GM12875 (cell line): ENCODE data around the gene FAM83B.
"Not testable (repeated sequence)": the region's sequence is repeated elsewhere in the genome, so short reads cannot be mapped to it uniquely, and the experiment has no call there.

Source experiments
- H3K4me3 ChIP-seq: one replicate; pipeline ENCODE4 v1.5.1; 2011; ENCODE audit warnings: low read depth, low read length, control low read depth
- TF ChIP-seq, protein P1 (sequence below): IDR thresholded peaks from 2 replicates; pipeline ENCODE4 v1.5.1; 2011; ENCODE audit warnings: low read depth, mild to moderate bottlenecking, control low read depth, inconsistent platforms, low read length, moderate library complexity, borderline replicate concordance; ENCODE audit not compliant: insufficient read depth

The FAM83B gene, protein sequence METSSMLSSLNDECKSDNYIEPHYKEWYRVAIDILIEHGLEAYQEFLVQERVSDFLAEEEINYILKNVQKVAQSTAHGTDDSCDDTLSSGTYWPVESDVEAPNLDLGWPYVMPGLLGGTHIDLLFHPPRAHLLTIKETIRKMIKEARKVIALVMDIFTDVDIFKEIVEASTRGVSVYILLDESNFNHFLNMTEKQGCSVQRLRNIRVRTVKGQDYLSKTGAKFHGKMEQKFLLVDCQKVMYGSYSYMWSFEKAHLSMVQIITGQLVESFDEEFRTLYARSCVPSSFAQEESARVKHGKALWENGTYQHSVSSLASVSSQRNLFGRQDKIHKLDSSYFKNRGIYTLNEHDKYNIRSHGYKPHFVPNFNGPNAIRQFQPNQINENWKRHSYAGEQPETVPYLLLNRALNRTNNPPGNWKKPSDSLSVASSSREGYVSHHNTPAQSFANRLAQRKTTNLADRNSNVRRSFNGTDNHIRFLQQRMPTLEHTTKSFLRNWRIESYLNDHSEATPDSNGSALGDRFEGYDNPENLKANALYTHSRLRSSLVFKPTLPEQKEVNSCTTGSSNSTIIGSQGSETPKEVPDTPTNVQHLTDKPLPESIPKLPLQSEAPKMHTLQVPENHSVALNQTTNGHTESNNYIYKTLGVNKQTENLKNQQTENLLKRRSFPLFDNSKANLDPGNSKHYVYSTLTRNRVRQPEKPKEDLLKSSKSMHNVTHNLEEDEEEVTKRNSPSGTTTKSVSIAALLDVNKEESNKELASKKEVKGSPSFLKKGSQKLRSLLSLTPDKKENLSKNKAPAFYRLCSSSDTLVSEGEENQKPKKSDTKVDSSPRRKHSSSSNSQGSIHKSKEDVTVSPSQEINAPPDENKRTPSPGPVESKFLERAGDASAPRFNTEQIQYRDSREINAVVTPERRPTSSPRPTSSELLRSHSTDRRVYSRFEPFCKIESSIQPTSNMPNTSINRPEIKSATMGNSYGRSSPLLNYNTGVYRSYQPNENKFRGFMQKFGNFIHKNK

DNA sequence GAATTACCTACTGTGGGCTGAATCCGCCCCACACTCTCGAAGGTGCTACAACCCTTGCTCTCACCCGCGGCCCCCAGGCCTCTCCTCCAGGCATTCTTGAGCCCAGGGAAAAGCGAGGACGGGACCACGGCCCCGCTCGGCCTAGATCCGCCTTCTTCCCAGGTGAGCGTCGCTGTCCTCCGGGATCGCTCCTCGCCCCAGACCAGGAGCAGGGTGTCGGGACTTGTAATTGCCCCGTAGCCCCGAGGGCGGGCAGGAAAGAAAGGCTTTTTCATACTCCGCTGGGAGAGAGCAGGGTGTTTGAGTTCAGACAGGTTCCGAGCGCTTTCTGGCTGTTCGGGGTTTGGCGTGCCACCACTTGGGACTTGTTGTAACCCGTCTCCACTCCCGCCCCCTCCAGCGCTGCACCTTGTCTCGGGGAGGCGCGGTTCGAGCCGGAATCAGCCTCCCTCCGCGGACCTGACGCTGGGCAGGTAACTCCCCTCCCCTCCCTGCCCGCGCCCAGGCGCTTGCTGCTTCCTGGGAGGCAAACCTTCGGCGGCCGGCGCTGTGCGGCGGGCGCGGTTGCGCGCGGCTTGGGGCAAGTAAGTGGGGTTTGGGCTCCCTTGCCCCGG lies at the start of gene FAM83B:
Gene FAM83B (plus strand): TSS at position 529 of the 614 bp plus-strand sequence. CDS start 23,476 bp downstream, outside the sequence.
- TF ChIP-seq, protein P1, sequence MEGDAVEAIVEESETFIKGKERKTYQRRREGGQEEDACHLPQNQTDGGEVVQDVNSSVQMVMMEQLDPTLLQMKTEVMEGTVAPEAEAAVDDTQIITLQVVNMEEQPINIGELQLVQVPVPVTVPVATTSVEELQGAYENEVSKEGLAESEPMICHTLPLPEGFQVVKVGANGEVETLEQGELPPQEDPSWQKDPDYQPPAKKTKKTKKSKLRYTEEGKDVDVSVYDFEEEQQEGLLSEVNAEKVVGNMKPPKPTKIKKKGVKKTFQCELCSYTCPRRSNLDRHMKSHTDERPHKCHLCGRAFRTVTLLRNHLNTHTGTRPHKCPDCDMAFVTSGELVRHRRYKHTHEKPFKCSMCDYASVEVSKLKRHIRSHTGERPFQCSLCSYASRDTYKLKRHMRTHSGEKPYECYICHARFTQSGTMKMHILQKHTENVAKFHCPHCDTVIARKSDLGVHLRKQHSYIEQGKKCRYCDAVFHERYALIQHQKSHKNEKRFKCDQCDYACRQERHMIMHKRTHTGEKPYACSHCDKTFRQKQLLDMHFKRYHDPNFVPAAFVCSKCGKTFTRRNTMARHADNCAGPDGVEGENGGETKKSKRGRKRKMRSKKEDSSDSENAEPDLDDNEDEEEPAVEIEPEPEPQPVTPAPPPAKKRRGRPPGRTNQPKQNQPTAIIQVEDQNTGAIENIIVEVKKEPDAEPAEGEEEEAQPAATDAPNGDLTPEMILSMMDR = no peak
- no peak within 1 kb of the TSS for H3K4me3 ChIP-seq

- not testable (repeated sequence) for H3K4me3 ChIP-seq
Observed at GRCh38 chr6:54796918-54797317, 49.7 kb upstream of the FAM83B start.

DNA sequence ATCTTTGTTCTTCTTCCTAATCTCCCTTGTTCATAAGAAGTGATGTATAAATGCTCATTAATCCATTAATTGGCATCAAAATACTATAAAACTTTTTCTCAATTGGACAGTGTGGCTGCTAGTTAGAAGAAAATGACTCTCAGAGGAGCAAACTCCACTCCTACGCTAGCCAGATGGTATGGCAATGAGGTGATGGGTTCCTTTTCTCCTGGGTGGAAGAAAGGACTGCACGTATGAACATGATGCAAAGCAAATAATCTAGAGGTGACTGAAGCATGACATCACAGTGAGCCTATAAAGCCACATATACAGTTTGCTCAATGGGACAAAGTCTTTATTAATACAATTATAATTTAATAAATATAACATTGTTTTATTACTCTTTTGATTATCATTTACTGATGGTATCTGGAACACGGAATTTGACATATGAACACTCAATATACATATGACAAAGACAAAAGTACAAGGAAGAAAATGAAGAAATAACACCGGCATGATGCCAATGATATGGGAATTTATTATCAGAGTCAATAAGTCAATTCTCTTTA lies 46.4 kb upstream of the FAM83B start:
- no peak overlapping the region for H3K4me3 ChIP-seq
- TF ChIP-seq, protein P1 = no peak

GRCh38 chr6:54801244-54801643 lies 45.3 kb upstream of the FAM83B start:
- TF ChIP-seq, protein P1 = no peak
- no peak overlapping the region for H3K4me3 ChIP-seq

DNA sequence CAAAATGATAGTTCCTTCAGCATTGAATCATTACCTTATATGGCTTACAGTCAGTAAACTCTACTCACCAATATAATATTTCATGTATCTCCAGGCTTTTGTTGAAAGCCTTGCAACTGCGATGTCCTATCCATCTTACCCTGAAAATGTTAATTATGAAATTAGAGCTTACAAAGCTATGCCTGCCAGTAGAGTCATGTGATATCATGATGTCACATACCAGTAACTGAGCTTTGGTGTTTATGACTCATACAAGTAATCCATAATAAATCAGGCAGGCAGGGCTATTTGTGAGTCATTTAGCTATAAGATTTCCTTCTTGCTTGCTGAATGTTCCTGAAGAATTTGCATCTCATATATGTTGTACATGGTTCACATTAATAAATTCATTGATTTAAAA lies 44.9 kb upstream of the FAM83B start:
- TF ChIP-seq, protein P1 = no peak
- H3K4me3 ChIP-seq = no peak overlapping the region

DNA sequence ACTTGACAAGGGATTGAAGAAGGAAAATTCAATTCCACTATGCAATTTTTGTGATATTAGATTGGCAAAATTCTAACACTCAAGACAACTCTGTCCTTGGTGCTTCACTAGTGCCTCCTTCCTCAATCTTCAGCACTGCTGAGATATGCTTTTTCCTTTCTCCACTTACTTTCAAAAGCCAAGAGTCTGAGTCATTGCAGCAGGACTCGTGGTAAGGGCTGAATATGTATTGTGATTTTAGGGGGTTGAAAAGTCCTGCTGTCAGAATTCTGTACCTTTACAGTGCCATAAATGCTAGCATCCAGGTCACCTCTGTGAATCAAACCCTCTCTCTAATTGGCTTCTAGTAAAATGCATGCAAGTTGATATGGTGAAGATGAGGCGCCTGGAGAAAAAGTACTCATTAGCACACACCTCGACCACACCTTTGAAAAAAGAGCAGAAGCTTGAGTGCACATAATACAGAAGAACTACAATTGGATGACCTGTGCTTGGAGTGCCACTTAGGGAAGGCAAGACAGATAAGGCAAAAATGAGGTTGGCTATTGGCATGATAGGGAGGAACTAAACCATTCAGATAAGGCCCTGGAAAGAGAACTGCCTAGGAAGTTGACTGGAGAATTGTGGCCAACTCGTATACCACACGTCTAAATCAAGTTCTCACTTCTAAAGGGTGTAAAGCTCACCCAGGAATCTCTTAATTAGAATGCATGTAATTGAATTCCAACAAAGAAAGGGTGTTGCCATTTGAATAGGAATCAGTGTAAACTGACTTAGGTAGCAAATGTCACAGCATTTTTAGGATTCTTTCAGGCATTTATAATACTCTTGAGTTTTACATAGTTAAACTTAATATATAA lies 43.6 kb upstream of the FAM83B start:
- H3K4me3 ChIP-seq = no peak overlapping the region
- TF ChIP-seq, protein P1 = no peak

DNA sequence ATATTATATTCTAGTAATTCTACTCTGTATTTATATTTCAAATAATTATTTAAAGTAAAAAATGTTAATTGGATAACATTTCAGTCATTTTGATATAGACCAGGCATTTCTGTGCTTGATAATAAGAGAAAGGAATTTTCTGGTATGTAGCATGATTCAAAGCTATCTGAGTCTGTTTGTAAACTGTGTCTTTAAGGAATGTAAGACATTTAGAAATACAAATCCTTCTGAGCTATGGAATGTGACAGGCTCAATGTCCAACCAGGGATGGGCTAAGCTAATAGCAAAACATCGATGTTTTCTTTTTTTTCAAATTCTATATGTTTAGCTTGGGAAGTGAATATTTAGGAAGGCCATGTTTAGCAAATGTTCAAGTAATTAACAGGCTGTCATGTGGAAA lies 41.5 kb upstream of the FAM83B start:
- no peak overlapping the region for H3K4me3 ChIP-seq
- TF ChIP-seq, protein P1 = no peak
